Neural cell (in vitro differentiated cells): ENCODE results near the gene HIF1A.

Source experiments
- EZH2 ChIP-seq: fragments of 200-600, 300-800 bp; shearing (Covaris generic), sonication (generic); IDR thresholded peaks from 2 replicates; pipeline ENCODE4 v1.6.1; 2014; ENCODE audit warnings: antibody characterized with exemption, low read length, borderline replicate concordance, mild to moderate bottlenecking; ENCODE audit not compliant: insufficient read depth, poor library complexity, severe bottlenecking
- POLR2AphosphoS5 ChIP-seq: IDR thresholded peaks from 2 replicates; pipeline ENCODE4 v1.6.1; 2012
- RAD21 ChIP-seq: fragments of 450-650 bp; conservative IDR thresholded peaks from 2 replicates; pipeline ENCODE4 v1.6.1; 2014; ENCODE audit warnings: antibody characterized with exemption, mild to moderate bottlenecking, moderate library complexity
- TF ChIP-seq, protein P1 (sequence below): fragments of 450-650 bp; IDR thresholded peaks from 2 replicates; pipeline ENCODE4 v1.5.1; 2014; ENCODE audit warnings: antibody characterized with exemption, mild to moderate bottlenecking, moderate library complexity; ENCODE audit not compliant: poor library complexity, severe bottlenecking

DNA sequence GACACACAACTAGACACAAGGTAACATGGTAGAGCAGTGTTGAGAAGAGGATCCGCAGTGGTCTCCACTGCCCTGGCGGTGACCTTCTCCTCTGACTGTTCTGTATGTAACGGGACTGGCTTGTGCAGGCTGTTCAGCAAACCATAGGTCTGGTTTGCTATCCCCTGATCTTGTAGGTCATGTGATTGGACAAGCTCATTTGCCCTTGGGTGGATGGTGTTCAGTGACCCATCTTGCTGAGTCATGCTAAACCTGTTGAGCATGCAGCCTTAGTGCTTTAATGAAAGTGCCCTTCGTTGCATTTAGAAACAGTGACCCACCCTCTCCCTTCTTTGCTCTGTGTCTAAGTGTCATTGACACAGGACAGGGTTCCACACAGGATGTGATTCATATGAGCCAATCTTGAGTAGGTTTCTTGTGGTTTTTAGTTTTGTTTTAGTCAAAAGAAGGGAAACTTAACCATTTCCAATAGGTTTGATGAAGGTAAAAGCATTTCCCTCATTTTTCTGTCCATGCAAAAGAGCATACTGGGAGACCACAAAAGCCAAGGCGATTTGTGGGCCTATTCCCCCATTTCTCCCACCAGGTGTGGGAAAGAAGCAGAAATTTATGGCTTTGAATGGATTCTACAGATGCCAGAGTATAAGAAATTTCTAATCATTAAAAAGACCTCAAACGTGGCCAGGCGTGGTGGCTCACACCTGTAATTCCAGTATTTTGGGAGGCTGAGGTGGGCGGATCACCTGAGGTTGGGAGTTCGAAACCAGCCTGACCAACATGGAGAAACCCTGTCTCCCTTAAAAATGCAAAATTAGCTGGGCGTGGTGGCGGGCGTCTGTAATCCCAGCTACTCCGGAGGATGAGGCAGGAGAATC is 32.6 kb upstream of the HIF1A start:
- no peak for TF ChIP-seq POLR2AphosphoS5
- TF ChIP-seq RAD21, result no peak
- TF ChIP-seq, protein P1, sequence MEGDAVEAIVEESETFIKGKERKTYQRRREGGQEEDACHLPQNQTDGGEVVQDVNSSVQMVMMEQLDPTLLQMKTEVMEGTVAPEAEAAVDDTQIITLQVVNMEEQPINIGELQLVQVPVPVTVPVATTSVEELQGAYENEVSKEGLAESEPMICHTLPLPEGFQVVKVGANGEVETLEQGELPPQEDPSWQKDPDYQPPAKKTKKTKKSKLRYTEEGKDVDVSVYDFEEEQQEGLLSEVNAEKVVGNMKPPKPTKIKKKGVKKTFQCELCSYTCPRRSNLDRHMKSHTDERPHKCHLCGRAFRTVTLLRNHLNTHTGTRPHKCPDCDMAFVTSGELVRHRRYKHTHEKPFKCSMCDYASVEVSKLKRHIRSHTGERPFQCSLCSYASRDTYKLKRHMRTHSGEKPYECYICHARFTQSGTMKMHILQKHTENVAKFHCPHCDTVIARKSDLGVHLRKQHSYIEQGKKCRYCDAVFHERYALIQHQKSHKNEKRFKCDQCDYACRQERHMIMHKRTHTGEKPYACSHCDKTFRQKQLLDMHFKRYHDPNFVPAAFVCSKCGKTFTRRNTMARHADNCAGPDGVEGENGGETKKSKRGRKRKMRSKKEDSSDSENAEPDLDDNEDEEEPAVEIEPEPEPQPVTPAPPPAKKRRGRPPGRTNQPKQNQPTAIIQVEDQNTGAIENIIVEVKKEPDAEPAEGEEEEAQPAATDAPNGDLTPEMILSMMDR, result no peak
- no peak for TF ChIP-seq EZH2
